ENCODE data around the gene DYNLRB1. TPM values are rescaled to one million over a fixed set of nuclear protein-coding genes. Genes with fewer than 3 reads are reported as not detected.

Gene DYNLRB1
- total RNA-seq, 1 donor from 2014 or later = 135 TPM

DNA sequence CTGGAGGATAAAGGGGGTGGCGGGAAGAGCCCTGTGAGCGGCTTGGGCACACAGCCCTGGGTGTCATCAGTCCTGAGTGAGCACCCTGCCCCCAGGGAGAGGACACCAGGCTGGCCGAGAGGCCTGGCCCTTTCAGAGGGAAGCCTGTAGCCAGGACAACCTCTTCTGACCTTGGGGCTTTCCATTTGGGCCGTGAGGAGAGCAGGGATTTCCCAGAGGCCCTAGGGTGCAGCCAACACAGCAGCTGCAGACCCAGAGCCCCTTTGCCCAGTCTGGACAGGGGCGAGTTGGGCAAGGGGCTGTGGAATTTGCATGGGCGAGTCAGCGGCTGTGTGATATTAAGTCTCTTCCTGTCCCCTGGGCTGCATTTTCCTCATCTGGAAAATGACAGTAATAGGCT, 48.6 kb downstream of the DYNLRB1 start:
- intact Hi-C loops (cut with DNase I) = no loop called here
- no peaks in the 10 kb centered on the region for H3K27me3 ChIP-seq
- no peak overlapping the region for H3K27ac ChIP-seq
- TF ChIP-seq POLR2AphosphoS5 (IDR thresholded peaks at IDR 0.05; ENCODE audit: insufficient read depth in 1 of 2, low read depth in 1 of 2) (no peak), CTCF (IDR thresholded peaks at IDR 0.05) (no peak), POLR2A (IDR thresholded peaks at IDR 0.05) (no peak)
- H3K36me3 ChIP-seq = no peaks in the 10 kb centered on the region
- no peaks in the 10 kb centered on the region for H3K9me3 ChIP-seq
- no peak for DNase-seq (ENCODE audit: extremely low spot score in 2 of 2)
- H3K4me1 ChIP-seq = peaks cover 2% of the 10 kb centered on the region
- H3K4me3 ChIP-seq = no peak overlapping the region

DNA sequence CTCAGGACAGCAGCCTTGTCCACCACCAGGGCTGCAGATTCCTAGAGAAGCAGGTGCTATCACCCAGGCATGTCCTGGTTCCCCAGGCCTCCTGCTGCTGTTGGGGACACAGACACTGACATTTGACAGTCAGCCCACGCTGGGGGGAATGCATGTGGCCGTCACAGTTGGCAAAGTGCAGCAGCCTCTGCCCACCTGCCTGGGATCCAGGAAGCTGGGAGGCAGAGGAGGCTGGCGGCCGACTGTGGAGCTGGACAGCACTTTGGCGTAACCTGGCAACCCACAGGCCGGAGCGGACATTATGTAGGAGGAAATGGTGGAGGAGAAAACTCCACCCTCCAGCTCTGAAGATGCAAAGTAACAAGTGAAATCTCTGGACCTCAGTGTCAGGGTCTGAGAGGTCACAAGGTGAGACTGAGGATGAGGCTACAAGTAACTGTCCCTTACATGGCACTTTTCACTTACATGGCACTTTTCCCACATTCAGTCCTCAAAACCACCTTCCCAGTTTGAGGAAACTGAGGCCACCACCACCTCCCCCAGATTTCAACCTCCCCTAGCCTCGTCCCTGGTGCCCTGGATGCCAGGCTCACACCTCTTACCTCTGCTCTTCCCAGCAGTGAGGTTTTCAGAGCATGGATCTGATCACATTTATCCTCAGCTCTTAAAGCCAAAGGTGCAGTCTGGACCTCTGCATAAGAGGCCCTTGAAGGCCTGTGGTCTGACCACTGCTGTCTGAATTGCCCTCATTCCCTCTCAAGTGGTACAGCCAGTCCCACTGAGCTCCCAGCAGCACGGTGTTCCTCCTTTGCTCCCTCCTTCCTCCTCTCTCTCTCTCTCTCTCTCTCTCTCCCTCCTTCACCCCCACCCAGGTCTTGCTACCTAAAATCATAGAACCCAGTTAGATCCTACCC, 51.0 kb downstream of the DYNLRB1 start:
- Histone ChIP-seq H3K36me3 (no peaks in the 10 kb centered on the region), H3K9me3 (no peaks in the 10 kb centered on the region), H3K4me3 (no peak overlapping the region), H3K27me3 (no peaks in the 10 kb centered on the region), H3K4me1 (no peaks in the 10 kb centered on the region), H3K27ac (no peak overlapping the region)
- intact Hi-C loops (cut with DNase I) = no loop called here
- no peak for DNase-seq (ENCODE audit: extremely low spot score in 2 of 2)
- TF ChIP-seq CTCF (IDR thresholded peaks at IDR 0.05) = no peak
- no peak for TF ChIP-seq POLR2AphosphoS5 (IDR thresholded peaks at IDR 0.05; ENCODE audit: insufficient read depth in 1 of 2, low read depth in 1 of 2)
- no peak for TF ChIP-seq POLR2A (IDR thresholded peaks at IDR 0.05)

GRCh38 chr20:34567892-34568865, 52.0 kb downstream of the DYNLRB1 start:
- Histone ChIP-seq H3K27ac (no peak overlapping the region), H3K27me3 (no peaks in the 10 kb centered on the region), H3K36me3 (no peaks in the 10 kb centered on the region), H3K9me3 (no peaks in the 10 kb centered on the region), H3K4me3 (no peak overlapping the region), H3K4me1 (no peaks in the 10 kb centered on the region)
- intact Hi-C loops (cut with DNase I) = no loop called here
- TF ChIP-seq POLR2A (IDR thresholded peaks at IDR 0.05) = no peak
- TF ChIP-seq POLR2AphosphoS5 (IDR thresholded peaks at IDR 0.05; ENCODE audit: insufficient read depth in 1 of 2, low read depth in 1 of 2) = no peak
- no peak for TF ChIP-seq CTCF (IDR thresholded peaks at IDR 0.05)
- no peak for DNase-seq (ENCODE audit: extremely low spot score in 2 of 2)

- no peaks in the 10 kb centered on the region for H3K27me3 ChIP-seq
- no peak overlapping the region for H3K27ac ChIP-seq
- H3K9me3 ChIP-seq = no peaks in the 10 kb centered on the region
- no peak for DNase-seq (ENCODE audit: extremely low spot score in 2 of 2)
- no peaks in the 10 kb centered on the region for H3K36me3 ChIP-seq
- no peaks in the 10 kb centered on the region for H3K4me1 ChIP-seq
- intact Hi-C loops (cut with DNase I) = no loop called here
- TF ChIP-seq POLR2A (IDR thresholded peaks at IDR 0.05) (no peak), CTCF (IDR thresholded peaks at IDR 0.05) (no peak), POLR2AphosphoS5 (IDR thresholded peaks at IDR 0.05; ENCODE audit: insufficient read depth in 1 of 2, low read depth in 1 of 2) (no peak)
- no peak overlapping the region for H3K4me3 ChIP-seq
Observed at GRCh38 chr20:34569598-34569997, 53.4 kb downstream of the DYNLRB1 start.

Data from vagina (tissue), 2 donors.